Stimulated activated CD4-positive, alpha-beta T cell treated with anti-CD3 and anti-CD28 coated beads, Interleukin-15, amount 100 ng/mL, for 1 hour (primary cell): Measurements from ENCODE around the gene DPP10.
"Not testable (repeated sequence)": the region's sequence is repeated elsewhere in the genome, so short reads cannot be mapped to it uniquely, and the experiment has no call there.

Experiments
- DNase-seq, 2 donors: peaks; one replicate each; pipeline ENCODE4 v3.0.0-alpha.2; 2020; ENCODE audit warnings: low read depth in 1 of 2, low spot score in 1 of 2

The DPP10 gene

DNA sequence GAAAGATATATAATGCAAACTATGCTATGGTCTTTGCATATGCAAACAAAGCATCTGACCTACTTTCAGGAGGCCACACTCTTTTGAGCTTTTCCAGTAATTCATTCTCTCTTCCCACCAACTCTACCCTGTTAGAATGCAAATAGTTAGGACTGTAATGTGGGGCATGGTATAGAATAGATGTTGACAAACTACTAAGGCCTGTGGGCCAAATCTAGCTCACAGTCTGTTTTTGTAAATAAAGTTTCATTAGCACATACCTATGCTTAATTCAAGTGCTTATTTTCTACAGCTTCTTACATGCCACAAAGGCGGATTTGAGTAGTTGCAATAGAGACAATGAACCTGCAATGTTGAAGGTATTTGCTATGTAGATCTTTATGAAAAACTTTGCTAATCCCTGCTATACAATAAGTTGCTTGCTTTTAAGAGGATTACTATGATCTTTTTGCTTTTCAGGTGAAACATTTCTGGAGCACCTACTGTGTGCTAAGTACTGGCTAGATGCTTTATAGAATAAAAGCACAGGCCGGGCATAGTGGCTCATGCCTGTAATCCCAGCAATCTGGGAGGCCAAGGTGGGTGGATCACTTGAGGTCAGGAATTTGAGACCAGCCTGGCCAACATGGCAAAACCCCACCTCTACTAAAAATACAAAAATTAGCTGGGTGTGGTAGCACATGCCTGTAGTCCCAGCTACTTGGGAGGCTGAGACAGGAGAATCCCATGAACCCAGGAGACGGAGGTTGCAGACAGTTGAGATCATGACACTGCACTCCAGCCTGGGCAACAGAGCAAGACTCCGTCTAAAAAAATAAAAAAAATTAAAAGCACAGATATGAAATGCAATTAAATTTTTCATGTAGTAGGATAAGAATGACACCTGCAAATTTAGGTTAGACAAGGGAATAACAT is 267.8 kb downstream of the DPP10 start:
- no peak for DNase-seq

DNA sequence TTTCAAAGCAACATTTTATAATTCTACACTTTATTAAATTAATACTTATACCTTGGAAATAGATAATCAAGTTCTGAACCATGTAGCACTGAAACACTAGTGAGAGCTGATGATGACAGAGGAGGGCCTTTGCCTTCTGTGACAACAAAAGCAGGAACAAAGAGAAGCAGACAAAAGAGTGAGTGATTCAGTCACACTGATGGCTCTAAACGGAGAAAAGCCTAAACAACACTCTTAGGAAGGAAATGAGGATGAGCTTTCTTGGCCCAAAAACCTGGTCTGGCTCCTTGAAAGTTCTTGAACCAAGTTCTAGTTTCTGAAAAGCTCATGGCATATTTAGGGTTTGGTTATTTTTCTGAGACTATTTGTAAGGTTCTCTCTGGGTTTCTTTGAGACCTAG is 271.9 kb downstream of the DPP10 start:
- DNase-seq, result no peak

DNA sequence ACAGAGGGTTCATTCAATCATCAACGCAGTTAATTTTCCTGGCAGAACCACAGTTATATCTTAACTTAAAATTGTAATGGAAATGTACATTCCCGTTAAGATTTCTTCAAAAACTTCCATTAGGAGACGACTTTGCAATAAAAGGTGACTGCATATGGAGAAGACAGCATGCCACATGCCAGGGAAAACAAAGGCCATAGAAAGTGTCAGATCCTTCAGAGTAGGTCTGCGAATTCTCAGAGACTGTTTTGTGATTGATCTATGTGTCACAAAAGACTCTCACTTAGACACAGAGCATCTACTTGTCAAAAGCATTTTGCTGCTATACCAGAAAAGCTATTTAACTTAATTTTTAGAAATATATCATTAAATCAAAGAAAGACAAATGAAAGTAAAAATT is 274.6 kb downstream of the DPP10 start:
- no peak for DNase-seq

DNA sequence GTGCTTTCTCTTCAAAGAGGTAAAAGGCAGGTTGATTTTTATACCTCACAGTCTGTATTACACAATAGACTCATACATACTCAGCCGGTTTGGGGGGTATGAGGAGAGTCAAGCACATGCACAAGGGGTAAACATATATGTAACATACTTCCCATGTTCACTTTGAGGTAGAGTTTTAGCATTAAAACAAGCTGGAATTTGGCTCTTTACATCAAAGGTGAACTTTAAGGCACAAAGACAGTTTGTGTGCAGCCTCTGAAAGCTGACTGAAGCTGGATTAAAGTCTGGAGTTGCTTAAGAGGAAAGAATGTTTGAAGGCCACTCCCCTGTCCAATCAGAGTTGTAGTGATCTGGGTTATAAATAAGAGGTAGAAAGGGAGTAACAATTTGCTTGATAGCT is 282.0 kb downstream of the DPP10 start:
- no peak for DNase-seq

DNA sequence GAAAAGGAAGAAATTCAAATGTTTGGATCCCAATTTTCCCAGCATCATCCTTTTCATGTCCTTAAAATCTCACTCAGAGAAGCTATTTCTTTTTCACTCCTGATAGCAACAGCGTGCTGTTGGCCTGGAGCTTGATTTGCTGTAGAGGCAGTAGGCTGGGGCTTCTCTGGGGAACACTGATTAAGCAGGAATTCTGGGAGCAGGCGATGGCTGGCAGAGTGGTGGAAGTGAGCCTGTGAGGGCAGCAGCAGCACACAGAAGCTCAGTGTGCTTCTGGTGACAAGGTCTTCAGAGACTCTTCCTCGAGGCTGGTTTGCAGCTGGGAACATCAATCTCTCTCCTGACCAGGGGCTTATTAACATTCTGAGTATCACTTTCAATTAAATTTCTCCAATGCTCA is 284.6 kb downstream of the DPP10 start:
- no peak for DNase-seq

DNA sequence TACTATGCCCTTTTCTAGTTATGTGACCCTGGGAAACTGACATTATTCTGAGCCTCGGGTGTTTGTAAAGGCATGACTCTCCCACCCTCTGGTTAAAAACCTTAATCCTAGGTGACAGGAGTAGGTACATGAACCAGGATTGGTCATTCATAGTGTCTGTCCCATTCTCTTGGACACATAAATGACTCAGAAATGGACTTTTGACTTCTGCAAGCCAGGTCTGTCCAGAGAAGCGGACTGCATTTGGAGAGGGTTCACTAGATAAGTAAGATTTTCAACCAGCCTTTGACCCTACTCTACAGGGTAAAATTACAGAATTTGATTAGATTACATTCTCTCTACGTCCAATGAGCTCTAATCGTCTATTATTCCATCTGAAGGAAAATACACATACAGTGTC is 285.9 kb downstream of the DPP10 start:
- DNase-seq, result no peak

DNA sequence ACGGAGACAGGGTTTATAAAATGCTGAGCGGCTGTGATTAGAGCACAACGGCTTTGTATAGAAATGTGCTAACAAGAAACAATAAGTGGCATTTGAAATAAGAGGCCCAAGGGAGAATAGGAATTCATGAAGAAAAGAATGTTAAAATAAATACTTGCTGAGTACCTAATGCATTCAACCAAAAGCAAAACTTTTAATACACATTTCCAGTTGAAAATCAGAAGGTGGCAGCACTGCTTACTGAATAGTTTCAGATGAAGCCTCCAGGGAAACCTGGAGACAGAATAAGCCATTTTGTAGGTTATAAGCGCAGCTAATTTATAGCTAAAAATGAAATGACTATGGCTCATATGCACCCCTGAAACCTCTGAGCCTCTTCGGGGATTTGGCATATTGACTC is 286.6 kb downstream of the DPP10 start:
- DNase-seq, result no peak

DNA sequence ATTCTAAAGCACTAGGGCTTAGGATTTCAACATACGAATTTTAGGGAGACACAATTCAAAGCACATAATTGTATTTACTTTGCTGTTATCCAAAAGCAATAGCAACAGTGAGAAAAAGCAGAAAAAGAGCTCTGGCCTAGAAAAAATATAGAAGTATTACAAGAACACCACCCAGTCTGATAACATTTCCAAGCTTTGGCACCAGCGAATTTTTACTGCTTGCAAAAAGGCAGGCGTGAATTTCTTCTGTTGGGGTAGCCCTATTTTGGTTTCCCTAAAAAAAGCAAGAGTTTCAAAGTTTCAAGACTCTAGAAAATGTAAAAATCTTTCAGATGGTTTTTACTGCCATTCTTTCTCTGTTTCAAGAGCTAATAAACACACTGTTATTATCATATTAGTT is 292.7 kb downstream of the DPP10 start:
- no peak for DNase-seq

DNA sequence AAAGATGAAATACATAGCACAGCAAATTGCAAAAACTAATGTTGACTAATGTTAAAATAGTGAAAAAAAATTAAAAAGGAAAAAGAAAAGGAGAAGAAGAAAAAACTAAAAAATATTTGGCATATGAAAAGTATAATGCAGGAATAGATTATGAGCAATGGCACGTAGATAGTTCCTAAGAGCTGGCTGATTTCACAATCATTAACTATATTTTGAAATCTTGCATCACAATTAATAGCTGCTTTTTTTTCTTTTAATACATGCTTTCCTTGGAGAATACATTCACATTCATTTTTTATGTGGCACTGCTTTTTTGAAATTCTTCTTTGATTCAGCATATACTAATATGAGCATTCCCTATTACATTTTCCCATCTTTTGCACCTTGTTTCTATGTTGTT is 299.8 kb downstream of the DPP10 start:
- no peak for DNase-seq

DNA sequence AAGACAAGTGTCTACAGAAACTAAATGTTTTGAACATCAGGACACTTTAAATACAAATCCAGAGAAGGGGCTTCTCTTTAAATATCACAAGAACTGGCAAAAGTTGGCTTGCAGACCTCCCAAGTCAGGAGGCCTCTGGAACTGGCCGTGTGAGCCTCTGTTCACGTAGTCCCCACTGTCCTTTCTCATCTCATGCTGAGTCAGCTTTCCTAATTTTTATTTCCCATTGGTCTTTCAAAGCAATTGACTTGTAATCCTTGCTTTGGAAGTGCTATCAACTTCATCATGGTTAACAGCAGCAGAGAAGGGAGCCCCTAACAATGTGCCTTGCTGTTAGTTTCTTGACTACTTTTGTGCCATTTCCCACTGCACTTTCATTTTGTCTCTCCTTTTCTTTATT is 303.3 kb downstream of the DPP10 start:
- DNase-seq, result no peak

DNA sequence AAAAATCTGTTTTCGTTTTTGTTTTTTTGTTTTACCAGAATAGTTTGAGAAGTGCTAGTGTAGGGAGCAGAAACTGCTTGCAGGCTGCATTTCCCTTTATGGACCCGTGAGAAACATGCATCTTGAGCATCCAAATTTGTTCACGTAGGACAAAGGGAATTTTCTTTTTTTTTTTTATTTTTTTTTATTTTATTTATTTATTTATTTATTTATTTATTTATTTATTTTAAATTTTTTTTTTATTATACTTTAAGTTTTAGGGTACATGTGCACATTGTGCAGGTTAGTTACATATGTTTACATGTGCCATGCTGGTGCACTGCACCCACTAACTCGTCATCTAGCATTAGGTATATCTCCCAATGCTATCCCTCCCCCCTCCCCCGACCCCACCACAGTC is 305.7 kb downstream of the DPP10 start:
- not testable (repeated sequence) for DNase-seq

DNA sequence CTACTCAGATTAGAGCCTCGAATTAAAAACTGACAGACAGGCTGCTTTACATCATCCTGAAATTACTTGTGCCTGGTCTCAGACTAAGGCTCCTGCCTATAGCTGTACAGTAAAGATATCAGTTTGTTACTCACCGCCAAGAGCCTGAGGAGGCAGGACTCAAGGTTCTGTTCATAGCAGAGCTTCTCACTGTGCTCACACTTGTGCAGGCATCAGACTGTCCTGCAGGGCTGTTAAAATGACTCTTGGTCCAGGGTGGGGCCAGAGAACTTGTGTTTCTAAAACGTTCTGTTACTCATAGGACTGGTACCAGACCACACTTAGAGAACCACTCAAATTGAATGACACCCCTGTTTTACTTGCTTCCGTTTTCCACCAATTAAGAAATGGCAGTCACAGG is 310.0 kb downstream of the DPP10 start:
- no peak for DNase-seq

DNA sequence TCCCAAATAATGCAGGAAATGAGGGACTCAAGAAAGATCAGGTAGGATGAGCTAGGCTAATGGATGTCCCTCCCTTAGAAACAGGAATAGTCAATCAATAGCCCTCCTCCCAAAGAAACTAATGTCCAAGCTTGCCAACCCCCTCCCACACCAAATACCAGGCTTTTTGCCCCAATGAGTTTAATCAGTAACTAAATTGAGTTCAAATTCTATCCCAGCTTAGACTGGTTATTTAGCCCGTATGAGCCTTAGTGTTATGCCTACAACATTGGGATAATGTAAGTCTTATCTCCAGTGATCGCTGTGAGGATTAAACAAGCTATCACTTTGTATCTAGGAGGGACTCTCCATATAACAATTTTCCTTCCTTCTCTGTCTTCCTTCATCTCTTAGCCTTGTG is 310.7 kb downstream of the DPP10 start:
- DNase-seq, result no peak

DNA sequence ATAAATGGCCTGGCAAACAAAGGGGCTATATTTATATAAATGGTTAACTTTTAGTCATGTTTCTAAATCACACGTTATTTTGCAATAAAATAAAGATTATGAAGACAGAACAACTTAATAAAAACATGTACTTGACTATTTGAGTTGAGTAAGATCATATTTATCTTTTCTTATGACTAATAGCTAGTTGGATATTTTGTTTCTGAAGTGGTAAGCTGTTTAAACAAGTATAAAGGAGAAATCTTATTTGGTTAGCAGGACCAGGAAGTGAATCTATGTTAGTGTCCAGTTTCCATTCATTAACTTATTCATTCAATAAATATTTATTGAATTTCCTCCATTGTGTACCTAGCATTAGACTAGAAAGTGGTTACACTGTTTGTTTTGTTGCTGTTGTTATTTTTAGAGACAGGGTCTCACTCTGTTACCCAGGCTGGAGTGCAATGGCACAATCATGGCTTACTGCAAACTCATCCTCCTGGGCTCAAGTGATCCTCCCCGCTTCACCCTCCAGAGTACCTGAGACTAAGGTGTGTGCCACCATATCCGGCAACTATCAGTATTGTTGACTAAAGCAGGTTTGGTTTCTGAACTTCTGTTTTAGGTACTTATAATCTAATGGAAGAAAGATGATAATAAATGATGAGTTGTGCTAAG is 312.6 kb downstream of the DPP10 start:
- DNase-seq, result no peak

DNA sequence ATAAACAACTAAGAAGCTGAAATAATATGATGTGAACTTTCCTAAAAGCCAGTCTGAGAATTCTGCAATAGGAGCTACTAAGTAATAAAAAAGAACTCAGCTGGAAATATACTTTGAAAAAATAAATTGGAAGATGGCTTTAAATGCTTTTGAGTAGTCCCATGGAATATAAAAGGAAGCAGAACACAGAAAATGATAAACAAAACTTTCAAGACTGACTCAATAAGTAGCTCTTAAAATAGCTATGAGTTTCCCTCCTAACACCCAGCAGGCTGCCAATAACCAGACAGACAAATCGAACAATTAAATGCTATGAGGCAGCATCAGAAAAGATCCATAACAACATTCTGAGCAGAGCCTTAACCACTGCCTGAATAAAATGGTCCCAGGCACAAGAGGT is 319.9 kb downstream of the DPP10 start:
- DNase-seq, result no peak

DNA sequence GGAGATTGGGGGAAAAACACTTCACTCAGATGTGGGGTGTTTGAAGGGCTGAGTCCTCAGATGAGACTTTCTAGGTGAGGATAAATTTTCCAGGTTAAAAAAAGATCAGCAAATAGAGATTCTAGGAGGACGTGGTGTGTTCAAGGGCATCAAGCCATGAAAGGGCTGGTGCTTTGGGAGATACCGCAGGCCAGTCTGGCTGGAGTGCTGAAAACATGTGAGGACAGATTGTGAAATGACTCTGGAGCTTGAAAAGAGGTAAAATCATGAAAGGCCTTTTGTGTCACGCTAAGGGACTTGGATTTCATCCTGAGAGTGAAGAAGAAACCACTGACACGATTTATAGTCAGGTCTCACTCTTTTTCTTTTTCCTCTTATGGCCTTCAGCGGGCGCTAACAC is 320.5 kb downstream of the DPP10 start:
- DNase-seq, result no peak

DNA sequence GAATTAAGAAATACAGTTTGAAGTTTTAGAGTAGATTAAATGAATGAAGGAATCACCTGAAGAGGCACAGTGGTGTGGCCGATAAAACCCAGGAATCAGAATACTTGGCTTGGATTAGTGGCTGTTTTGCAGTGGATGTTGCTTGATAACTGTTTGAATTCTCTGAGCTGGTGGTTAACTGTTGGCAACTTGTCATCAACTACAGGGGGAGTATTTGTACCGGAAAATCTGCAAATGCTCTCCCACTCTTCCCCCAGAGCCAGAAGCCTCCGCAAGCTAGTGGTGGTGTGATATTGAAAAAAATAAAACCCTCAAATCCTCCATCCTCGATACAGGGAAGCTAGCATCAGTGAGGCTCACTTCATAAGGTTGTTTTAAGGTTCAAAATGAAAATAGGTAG is 326.7 kb downstream of the DPP10 start:
- DNase-seq, result no peak

DNA sequence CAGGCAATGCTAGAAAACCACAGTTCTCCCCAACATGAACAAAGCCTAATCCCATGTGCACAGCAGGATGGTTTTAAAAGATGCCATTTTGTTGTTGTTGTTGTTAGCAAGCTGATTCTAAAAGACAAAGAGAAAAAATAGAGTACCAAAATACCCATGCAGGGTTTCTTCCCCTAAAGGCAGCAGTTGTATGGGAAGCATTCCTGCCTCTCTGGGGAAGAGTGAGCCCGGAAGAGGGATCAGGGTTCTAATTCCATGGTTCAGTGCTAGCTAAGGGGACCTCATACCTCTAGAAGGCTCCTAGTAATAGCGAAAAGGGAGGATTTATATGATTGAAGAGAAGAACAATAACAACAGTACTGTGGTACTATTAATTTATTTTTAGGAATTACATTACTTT is 327.6 kb downstream of the DPP10 start:
- DNase-seq, result no peak

DNA sequence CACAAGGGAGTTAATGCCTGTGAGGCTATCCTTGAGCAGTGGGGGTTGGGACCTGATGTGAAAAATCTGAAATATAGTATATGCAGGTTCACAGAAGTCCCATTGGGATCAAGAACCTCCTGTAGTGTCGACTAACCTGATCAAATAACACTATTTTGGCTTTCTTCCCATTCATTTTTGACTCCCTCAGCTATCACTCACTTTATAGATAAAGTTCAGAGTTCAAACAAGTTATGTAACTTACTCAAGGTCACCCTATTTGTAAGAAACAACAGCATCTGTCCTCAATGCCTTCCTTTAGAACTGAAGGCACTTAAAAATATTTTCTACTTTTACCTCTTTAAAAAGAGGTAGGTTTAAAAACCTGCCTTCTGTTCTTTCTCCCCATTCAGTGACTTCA is 341.6 kb downstream of the DPP10 start:
- DNase-seq, result no peak

DNA sequence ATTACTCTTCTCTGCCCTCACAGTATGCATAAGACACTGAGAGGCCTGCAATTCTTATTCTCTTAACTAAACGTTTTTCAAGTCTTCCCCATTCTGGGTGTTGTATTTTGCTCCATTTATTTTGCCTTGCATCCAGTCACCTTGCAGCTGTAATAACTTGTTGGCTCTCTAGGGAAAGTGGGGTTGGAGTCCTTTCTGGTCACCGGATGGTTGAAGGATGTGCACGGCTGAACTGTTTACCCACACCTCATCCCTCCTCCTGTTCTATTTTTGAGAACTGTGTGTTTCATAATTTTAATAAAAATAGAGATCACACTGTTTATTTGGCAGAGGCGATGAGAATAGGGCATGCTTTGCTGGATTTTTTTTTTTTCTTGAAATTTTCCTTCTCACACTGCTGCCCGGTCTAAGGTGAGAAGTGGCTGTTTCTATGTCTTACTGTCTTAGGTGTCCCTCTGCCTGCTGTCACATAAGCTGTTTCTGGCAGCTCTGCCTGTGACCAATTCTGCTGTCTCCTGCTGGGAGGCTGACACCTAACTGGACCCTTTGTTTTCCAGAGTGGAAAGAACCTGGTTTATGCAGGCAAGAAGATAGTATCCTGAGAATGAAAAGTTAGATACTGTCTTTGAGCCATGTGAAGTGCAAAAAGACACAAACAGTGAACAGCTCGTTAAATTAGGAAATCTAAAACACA is 342.6 kb downstream of the DPP10 start:
- DNase-seq, result no peak

DNA sequence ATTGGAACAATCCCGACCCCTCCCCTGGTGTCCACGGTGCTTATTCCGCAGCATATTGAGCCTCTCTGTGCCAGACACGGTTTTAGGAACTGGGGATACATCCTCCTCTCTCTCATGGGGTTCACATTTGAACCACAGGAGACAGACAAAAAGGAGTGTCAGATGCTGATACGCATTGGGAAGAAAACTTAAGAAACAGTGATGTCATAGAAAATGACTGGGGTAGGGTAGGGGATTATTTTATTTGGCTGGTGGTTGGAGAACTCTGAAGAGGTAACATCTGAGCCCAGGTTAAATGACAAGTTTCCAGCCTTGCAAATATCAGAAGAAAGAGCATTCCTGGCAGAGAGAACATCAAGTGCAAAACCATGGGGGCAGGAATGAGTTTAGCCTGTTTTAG is 344.5 kb downstream of the DPP10 start:
- DNase-seq, result no peak

DNA sequence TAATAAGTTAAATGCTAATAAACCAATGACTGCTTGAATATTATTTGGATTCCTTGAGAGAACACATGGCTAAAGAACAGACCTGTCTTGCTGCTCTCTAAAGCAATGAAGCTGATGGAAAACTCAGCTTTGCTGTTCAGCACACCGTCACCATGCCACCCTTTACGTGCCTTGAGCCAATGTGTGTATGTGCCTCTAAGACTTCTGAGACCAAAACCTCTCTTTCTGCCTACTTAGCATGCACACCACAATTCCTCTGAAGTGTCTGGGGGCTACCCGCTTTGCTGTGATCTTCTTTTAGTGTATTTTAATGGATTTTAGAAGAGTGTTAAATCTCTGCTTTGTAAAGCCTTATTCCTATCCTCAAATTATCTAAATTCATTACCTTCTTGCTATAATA is 345.0 kb downstream of the DPP10 start:
- DNase-seq, result no peak
